ACHN (cell line): Measurements from ENCODE around the gene DPPA5.
A peak's percentile ranks its signal among the peaks of the same experiment; 100 is the strongest.
"Not testable (repeated sequence)": the region's sequence is repeated elsewhere in the genome, so short reads cannot be mapped to it uniquely, and the experiment has no call there.

ENCODE experiments used
- DNase-seq: peaks from one replicate; pipeline ENCODE4 v3.0.0-alpha.2; 2015
- in situ Hi-C: cut with HindIII; loops from 2 replicates; pipeline ENCODE4 v1.10.0; 2017; ENCODE audit warnings: low sequenced_read_pairs, low pct_ligation_motif_present, low pct_unique_long_range_greater_than_20kb

DPPA5 gene

DNA sequence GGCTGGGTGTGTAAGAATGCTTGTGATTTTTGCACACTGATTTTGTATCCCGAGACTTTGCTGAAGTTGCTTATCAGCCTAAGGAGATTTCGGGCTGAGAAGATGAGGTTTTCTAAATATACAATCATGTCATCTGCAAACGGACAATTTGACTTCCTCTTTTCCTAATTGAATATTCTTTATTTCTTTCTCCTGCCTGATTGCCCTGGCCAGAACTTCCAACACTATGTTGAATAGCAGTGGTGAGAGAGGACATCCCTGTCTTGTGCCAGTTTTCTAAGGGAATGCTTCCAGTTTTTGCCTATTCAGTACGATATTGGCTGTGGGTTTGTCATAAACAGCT, 43.6 kb downstream of the DPPA5 start:
- DNase-seq, in situ Hi-C loops: not testable (repeated sequence)

GRCh38 chr6:73309785-73310502, 44.1 kb downstream of the DPPA5 start:
- in situ Hi-C loops = no loop called here
- peak; percentile 65 for DNase-seq

- in situ Hi-C loops = no loop called here
- no peak for DNase-seq
Measured at GRCh38 chr6:73309535-73309784, 44.6 kb downstream of the DPPA5 start.

DNA sequence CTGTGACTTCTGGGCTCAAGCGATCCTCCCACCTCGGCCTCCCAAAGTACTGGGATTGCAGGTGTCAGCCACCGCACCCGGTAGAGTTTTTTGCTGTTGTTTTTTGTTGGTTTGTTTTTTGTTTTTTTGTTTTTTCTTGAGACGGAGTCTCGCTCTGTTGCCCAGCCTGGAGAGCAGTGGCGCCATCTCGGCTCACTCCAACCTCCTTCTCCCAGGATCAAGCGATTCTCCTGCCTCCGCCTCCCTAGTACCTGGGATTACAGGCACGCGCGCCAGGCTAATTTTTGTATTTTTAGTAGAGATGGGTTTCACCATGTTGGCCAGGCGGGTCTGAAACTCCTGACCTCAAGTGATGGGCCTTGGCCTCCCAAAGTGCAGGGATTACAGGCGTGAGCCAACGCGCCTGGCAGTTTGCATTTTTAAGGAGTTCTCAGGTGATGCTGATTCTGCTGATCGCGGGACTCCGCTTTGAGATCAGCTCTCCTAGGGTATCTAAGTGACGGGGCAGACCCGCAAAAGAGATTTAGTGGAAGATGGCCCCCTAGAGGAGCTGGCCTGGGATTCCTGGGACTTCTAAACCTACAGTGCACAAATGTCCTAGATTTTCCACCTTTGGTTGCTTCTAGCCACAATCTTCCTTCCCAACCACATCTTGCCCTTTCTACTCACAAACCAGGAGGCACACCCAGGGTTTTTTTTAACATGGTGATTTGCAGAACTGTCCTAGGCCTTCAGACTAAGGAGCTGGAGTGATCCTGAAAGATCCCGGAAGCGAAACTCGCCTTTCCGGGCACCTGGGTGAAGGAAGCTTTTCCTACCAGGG, 45.2 kb downstream of the DPPA5 start:
- peak; percentile 18 for DNase-seq

DNA sequence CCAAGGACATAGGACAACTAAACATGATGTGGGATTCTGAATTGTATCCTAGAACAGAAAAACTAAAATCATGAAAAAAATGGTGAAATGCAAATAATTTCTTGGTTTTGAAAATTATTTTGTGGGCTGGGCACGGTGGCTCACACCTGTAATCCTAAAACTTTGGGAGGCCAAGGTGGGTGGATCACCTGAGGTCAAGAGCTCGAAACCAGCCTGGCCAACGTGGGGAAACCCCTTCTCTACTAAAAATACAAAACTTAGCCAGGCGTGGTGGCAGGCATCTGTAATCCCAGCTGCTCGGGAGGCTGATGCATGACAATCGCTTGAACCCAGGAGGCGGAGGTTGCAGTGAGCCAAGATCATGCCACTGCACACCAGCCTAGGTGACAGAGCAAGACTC, 50.3 kb downstream of the DPPA5 start:
- in situ Hi-C loops, DNase-seq: not testable (repeated sequence)

More for the DNA sequence above, 45.2 kb downstream of the DPPA5 start:
- in situ Hi-C loops = no loop called here
